Vagina (tissue), 2 donors: Measurements from ENCODE around the gene SLC25A44. TPM values are rescaled to one million over a fixed set of nuclear protein-coding genes. Genes with fewer than 3 reads are reported as not detected.

Experiments
- DNase-seq, 2 donors: peaks; one replicate each; pipeline ENCODE4 v3.0.0-alpha.2; 2017; ENCODE audit errors: extremely low spot score in 2 of 2
- H3K27ac ChIP-seq: fragments of 200-600 bp; sonication (generic); one replicate; pipeline ENCODE4 v1.5.1; 2019
- H3K27me3 ChIP-seq: fragments of 200-600 bp; sonication (generic); one replicate; pipeline ENCODE4 v1.5.1; 2019
- H3K36me3 ChIP-seq, 2 donors: fragments of 200-600 bp; sonication (generic); one replicate each; pipeline ENCODE4 v1.5.1; 2017 to 2019
- H3K4me1 ChIP-seq: fragments of 200-600 bp; sonication (generic); one replicate; pipeline ENCODE4 v1.5.1; 2019
- H3K4me3 ChIP-seq, 2 donors: fragments of 200-600 bp; sonication (generic); 1 replicate in 1 of 2; 2 replicates in 1 of 2; pipeline ENCODE4 v1.5.1; 2016 to 2019
- H3K9me3 ChIP-seq: fragments of 200-600 bp; sonication (generic); one replicate; pipeline ENCODE4 v1.5.1; 2019
- CTCF ChIP-seq, 3 experiments: fragments of 450-650 bp in 2 of 3; fragments of 200-600 bp in 1 of 3; sonication (generic) in 1 of 3; IDR thresholded peaks; one replicate each; pipeline ENCODE4 v1.5.1; 2017 to 2019; ENCODE audit warnings: antibody characterized with exemption in 3 of 3, mild to moderate bottlenecking in 2 of 3, moderate library complexity in 2 of 3
- POLR2A ChIP-seq, 2 donors: fragments of 450-650 bp; IDR thresholded peaks; one replicate each; pipeline ENCODE4 v1.6.1; 2017; ENCODE audit warnings: antibody characterized with exemption in 2 of 2, mild to moderate bottlenecking in 2 of 2, moderate library complexity in 2 of 2
- POLR2AphosphoS5 ChIP-seq, 2 donors: sonication (generic); formaldehyde crosslinking; IDR thresholded peaks; one replicate each; pipeline ENCODE4 v1.9.0; 2017; ENCODE audit warnings: antibody characterized with exemption in 2 of 2, mild to moderate bottlenecking in 2 of 2, low read depth in 1 of 2; ENCODE audit not compliant: insufficient read depth in 1 of 2
- intact Hi-C: fragments of 100-400 bp; cut with DNase I; formaldehyde crosslinking; loops from one replicate; pipeline ENCODE4 v1.15.1; 2023
- total RNA-seq: library from RNA; depleted of rRNA; stranded (reverse); fragments of >200 nt; gene quantifications from one replicate; pipeline ENCODE4 v1.2.3, GENCODE V29; 2016

Gene SLC25A44
- total RNA-seq, 1 donor from 2014 or later = 14.0 TPM

GRCh38 chr1:156191292-156191964, 2.5 kb upstream of the SLC25A44 start:
- TF ChIP-seq POLR2A (IDR thresholded peaks at IDR 0.05) = no peak
- TF ChIP-seq POLR2AphosphoS5 (IDR thresholded peaks at IDR 0.05; ENCODE audit: insufficient read depth in 1 of 2, low read depth in 1 of 2) = no peak
- no peak for TF ChIP-seq CTCF (IDR thresholded peaks at IDR 0.05)
- H3K27me3 ChIP-seq = no peaks in the 10 kb centered on the region
- no peaks in the 10 kb centered on the region for H3K9me3 ChIP-seq
- no peak overlapping the region for H3K4me3 ChIP-seq
- H3K4me1 ChIP-seq = peaks cover 33% of the 10 kb centered on the region
- no peak for DNase-seq
- peaks cover 0 to 7% of the 10 kb centered on the region in 2 donors for H3K36me3 ChIP-seq
- H3K27ac ChIP-seq = no peak overlapping the region
- intact Hi-C loops = no loop called here

GRCh38 chr1:156193208-156193487, 756 bp upstream of the SLC25A44 start:
- intact Hi-C loops = no loop called here
- Histone ChIP-seq H3K4me1 (peaks cover 39% of the 10 kb centered on the region), H3K9me3 (no peaks in the 10 kb centered on the region), H3K27me3 (no peaks in the 10 kb centered on the region), H3K27ac (peak overlapping the region; percentile 83), H3K4me3 (peak overlapping the region; percentile 92 to 96), H3K36me3 (peaks cover 0 to 14% of the 10 kb centered on the region in 2 donors)
- DNase-seq = no peak
- TF ChIP-seq POLR2A (IDR thresholded peaks at IDR 0.05) = no peak

DNA sequence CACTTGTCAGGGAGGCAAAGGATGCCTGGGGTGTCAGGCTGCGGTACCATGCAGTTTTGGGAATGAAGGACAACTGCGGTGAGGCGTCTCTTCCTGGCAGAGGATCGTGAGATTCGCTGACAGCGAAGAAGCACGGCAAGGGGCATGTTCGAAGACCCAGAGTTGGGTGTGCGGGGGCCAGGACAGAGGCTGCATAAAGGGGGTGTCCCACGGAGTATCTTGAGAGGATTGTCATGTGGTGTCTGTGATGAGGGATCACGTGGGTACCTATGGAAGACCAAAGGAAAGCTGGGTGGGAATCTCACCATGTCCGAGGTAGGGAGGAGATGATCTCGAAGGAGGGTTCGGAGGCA, 372 bp downstream of the SLC25A44 start:
- DNase-seq = no peak
- TF ChIP-seq CTCF (IDR thresholded peaks at IDR 0.05) (no peak), POLR2AphosphoS5 (IDR thresholded peaks at IDR 0.05; ENCODE audit: insufficient read depth in 1 of 2, low read depth in 1 of 2) (no peak), POLR2A (IDR thresholded peaks at IDR 0.05) (no peak)
- H3K9me3 ChIP-seq = no peaks in the 10 kb centered on the region
- no peaks in the 10 kb centered on the region for H3K27me3 ChIP-seq
- peak overlapping the region; percentile 92 to 96 for H3K4me3 ChIP-seq
- H3K27ac ChIP-seq = peak overlapping the region; percentile 83
- H3K36me3 ChIP-seq = peaks cover 0 to 14% of the 10 kb centered on the region in 2 donors
- intact Hi-C loops = no loop called here
- H3K4me1 ChIP-seq = peaks cover 43% of the 10 kb centered on the region

GRCh38 chr1:156195853-156196252, 1.9 kb downstream of the SLC25A44 start:
- Histone ChIP-seq H3K27me3 (no peaks in the 10 kb centered on the region), H3K9me3 (no peaks in the 10 kb centered on the region), H3K4me3 (no peak overlapping the region), H3K36me3 (peaks cover 0 to 24% of the 10 kb centered on the region in 2 donors), H3K27ac (no peak overlapping the region), H3K4me1 (peaks cover 43% of the 10 kb centered on the region)
- DNase-seq = no peak
- intact Hi-C loops = no loop called here
- TF ChIP-seq POLR2AphosphoS5 (IDR thresholded peaks at IDR 0.05; ENCODE audit: insufficient read depth in 1 of 2, low read depth in 1 of 2) (no peak), POLR2A (IDR thresholded peaks at IDR 0.05) (no peak), CTCF (IDR thresholded peaks at IDR 0.05) (no peak)

DNA sequence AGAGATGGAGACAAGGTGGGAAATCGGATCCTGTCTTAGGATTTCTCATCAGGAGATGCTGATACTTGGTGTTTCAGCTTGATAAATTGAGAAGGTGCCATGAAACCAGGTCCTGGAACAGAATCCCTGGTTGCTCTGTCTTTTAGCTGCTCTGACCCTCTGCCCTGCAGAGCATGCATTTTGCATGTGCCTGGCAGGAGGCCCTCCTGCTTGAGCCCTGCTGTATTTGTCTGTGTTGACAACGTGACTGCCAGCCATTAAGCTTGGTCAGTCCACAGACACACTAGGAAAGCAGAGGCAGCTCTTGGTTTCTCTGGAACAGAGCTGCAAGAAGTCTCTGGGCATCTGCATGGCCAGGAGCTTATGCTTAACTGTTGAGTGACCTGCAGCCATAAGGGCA, 2.5 kb downstream of the SLC25A44 start:
- DNase-seq = no peak
- TF ChIP-seq CTCF (IDR thresholded peaks at IDR 0.05) (no peak), POLR2AphosphoS5 (IDR thresholded peaks at IDR 0.05; ENCODE audit: insufficient read depth in 1 of 2, low read depth in 1 of 2) (no peak), POLR2A (IDR thresholded peaks at IDR 0.05) (no peak)
- Histone ChIP-seq H3K27me3 (no peaks in the 10 kb centered on the region), H3K27ac (no peak overlapping the region), H3K9me3 (no peaks in the 10 kb centered on the region), H3K4me1 (peaks cover 43% of the 10 kb centered on the region), H3K4me3 (no peak overlapping the region), H3K36me3 (peaks cover 0 to 24% of the 10 kb centered on the region in 2 donors)
- intact Hi-C loops = no loop called here
